Brain microvascular endothelial cell (primary cell): ENCODE data around the gene SEPHS1.
A peak's percentile ranks its signal among the peaks of the same experiment; 100 is the strongest.

Source experiments
- DNase-seq: peaks from one replicate; pipeline ENCODE4 v3.0.0-alpha.2; 2020
- H3K27ac ChIP-seq: fragments of 250-450 bp; sonication (Bioruptor Pico); 2 replicates; pipeline ENCODE4 v1.5.1; 2020; ENCODE audit warnings: mild to moderate bottlenecking, moderate library complexity
- H3K27me3 ChIP-seq: fragments of 250-450 bp; sonication (Bioruptor Pico); replicated peaks from 2 replicates; pipeline ENCODE4 v1.5.1; 2020; ENCODE audit warnings: mild to moderate bottlenecking
- H3K36me3 ChIP-seq: fragments of 250-450 bp; sonication (Bioruptor Pico); replicated peaks from 2 replicates; pipeline ENCODE4 v1.5.1; 2020; ENCODE audit warnings: mild to moderate bottlenecking
- H3K4me3 ChIP-seq: 2 replicates; pipeline ENCODE4 v1.5.1; 2011; ENCODE audit warnings: low read depth, mild to moderate bottlenecking, control low read depth, low read length, moderate library complexity
- in situ Hi-C: cut with HindIII; loops from 2 replicates; pipeline ENCODE4 v1.10.0; 2017; ENCODE audit warnings: low sequenced_read_pairs, low pct_ligation_motif_present
- TF ChIP-seq, protein P1 (sequence below): IDR thresholded peaks from 2 replicates; pipeline ENCODE4 v1.5.1; 2011; ENCODE audit warnings: low read depth, mild to moderate bottlenecking, moderate library complexity, low read length, control low read depth, inconsistent platforms; ENCODE audit errors: missing control alignments

The SEPHS1 gene

DNA sequence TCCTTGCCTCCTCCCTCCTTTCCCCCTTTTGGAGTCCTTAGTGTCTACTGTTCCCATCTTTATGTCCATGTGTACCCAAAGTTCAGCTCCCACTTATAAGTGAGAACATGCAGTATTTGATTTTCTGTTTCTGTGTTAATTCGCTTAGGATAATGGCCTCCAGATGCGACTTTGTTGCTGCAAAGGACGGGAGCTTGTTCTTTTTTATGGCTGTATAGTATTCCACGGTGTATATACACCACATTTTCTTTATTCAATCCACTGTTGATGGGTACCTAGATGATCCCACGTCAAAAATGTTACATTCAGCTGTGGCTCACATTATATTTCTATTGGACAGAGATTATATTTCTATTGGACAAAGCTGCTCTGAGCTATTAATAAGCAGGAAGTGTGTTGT lies 24.4 kb upstream of the SEPHS1 start:
- TF ChIP-seq, protein P1, sequence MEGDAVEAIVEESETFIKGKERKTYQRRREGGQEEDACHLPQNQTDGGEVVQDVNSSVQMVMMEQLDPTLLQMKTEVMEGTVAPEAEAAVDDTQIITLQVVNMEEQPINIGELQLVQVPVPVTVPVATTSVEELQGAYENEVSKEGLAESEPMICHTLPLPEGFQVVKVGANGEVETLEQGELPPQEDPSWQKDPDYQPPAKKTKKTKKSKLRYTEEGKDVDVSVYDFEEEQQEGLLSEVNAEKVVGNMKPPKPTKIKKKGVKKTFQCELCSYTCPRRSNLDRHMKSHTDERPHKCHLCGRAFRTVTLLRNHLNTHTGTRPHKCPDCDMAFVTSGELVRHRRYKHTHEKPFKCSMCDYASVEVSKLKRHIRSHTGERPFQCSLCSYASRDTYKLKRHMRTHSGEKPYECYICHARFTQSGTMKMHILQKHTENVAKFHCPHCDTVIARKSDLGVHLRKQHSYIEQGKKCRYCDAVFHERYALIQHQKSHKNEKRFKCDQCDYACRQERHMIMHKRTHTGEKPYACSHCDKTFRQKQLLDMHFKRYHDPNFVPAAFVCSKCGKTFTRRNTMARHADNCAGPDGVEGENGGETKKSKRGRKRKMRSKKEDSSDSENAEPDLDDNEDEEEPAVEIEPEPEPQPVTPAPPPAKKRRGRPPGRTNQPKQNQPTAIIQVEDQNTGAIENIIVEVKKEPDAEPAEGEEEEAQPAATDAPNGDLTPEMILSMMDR, result no peak
- DNase-seq, result no peak
- no peak overlapping the region for H3K4me3 ChIP-seq
- in situ Hi-C loops, result no loop called here
- H3K36me3 ChIP-seq, result no peaks in the 10 kb centered on the region
- H3K27me3 ChIP-seq, result no peaks in the 10 kb centered on the region
- no peak overlapping the region for H3K27ac ChIP-seq

GRCh38 chr10:13371897-13372470 lies 23.9 kb upstream of the SEPHS1 start:
- H3K4me3 ChIP-seq, result no peak overlapping the region
- no peaks in the 10 kb centered on the region for H3K36me3 ChIP-seq
- peak; percentile 84 for DNase-seq
- no peak overlapping the region for H3K27ac ChIP-seq
- in situ Hi-C loops, result no loop called here
- H3K27me3 ChIP-seq, result no peaks in the 10 kb centered on the region
- TF ChIP-seq, protein P1, result peak; percentile 95

GRCh38 chr10:13366891-13367290 lies 18.8 kb upstream of the SEPHS1 start:
- no peak for DNase-seq
- TF ChIP-seq, protein P1, result no peak
- no peak overlapping the region for H3K27ac ChIP-seq
- H3K36me3 ChIP-seq, result no peaks in the 10 kb centered on the region
- H3K4me3 ChIP-seq, result no peak overlapping the region
- in situ Hi-C loops, result no loop called here
- H3K27me3 ChIP-seq, result no peaks in the 10 kb centered on the region

DNA sequence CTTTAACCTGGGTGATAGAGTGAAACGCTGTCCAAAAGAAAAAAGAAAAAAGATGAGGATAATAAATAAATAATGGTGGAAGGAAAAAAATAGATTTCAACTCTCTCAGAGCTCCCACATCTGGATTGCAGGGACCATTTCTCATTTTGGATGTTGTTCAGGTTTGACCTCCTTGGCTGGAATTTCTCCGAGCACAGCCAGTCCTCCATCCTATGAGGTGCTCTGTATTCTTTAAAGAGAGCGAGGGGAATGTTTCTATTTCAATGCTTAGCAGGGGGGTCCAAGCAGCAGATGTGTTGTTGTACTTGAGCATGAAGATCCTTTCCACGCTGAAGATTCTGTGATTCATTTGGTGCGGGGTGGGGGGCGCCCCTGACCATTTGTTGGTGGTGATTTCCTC lies 17.7 kb upstream of the SEPHS1 start:
- Histone ChIP-seq H3K27me3 (no peaks in the 10 kb centered on the region), H3K27ac (no peak overlapping the region), H3K36me3 (no peaks in the 10 kb centered on the region), H3K4me3 (no peak overlapping the region)
- in situ Hi-C loops, result no loop called here
- TF ChIP-seq, protein P1, result no peak
- no peak for DNase-seq

DNA sequence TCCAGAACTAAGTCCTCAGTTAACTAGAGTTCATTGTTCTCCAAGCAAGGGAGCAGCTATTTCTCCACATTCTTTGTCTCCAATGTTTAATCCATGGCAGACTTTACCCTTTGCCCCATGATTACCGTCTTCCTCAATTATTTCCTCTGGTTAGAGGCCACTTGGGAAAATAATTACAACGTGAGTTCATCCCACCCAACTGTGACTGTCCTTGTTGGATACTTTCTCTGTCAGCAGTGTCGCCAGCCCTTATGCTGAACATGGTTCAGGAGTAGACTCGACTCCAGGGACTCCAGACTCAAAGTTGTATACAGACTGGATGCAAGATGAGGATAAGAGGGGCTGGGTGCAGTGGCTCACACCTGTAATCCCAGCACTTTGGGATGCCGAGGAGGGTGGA lies 17.1 kb upstream of the SEPHS1 start:
- Histone ChIP-seq H3K27me3 (no peaks in the 10 kb centered on the region), H3K36me3 (no peaks in the 10 kb centered on the region), H3K27ac (no peak overlapping the region), H3K4me3 (no peak overlapping the region)
- TF ChIP-seq, protein P1, result no peak
- no peak for DNase-seq
- in situ Hi-C loops, result no loop called here

- in situ Hi-C loops, result no loop called here
- TF ChIP-seq, protein P1, result no peak
- DNase-seq, result no peak
- H3K27ac ChIP-seq, result no peak overlapping the region
- no peak overlapping the region for H3K4me3 ChIP-seq
- no peaks in the 10 kb centered on the region for H3K36me3 ChIP-seq
- no peaks in the 10 kb centered on the region for H3K27me3 ChIP-seq
These were observed 12.5 kb upstream of the SEPHS1 start for GRCh38 chr10:13360587-13360986.
